ENCODE measurements around the gene NOSTRIN.
"Not testable (repeated sequence)": the region's sequence is repeated elsewhere in the genome, so short reads cannot be mapped to it uniquely, and the experiment has no call there.

Gene NOSTRIN

DNA sequence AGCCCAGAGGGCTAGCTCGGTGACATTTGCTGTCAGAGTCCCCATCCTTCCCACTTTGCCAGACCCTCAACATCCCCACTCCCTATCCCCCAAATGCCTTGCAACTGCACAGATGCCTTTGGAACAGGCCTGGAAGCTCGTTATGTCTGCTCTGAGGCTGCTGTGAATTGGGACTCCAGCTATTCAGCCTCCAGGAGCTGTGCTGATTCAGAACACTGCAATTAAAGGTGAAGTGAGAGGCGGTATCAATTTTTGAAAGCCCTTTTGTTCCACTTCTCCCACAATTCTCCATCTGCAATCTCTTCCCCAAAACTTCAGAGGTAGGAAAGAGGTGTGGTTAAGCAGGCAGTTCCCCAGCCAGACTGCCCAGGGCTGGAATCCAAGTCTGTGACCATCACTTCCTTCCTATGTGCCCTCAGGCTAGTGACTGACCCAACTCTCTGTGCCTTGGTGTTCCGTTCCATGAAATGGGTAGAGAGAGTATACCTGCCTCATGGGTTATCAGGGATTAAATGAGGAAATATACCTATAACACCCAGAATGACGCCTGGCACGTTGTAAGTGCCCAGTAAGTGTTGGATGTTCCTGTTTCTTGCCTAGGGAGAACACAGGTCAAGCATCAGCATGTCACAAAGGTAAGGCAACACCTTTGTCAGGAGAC is 17.5 kb downstream of the NOSTRIN start:
- DNase-seq, result no peak

DNA sequence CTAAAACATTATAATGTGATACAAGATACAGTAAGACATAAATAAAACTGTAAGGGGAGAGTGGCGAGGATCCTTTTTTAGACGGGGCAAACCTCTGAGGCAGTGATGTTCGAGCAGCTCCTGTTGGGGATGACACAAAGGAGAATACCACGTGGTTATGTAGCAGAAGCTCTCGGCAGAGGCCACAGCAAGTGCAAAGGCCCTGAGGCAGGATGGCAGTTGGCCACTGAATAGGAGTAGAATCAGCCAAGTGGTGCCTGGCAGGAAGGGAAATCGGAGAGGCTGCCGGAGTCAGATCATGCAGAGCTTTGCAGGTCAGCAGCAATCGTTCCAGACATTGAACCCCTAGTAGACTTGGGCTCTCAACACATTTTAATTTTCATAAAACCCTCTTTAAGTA is 19.1 kb downstream of the NOSTRIN start:
- no peak for DNase-seq

DNA sequence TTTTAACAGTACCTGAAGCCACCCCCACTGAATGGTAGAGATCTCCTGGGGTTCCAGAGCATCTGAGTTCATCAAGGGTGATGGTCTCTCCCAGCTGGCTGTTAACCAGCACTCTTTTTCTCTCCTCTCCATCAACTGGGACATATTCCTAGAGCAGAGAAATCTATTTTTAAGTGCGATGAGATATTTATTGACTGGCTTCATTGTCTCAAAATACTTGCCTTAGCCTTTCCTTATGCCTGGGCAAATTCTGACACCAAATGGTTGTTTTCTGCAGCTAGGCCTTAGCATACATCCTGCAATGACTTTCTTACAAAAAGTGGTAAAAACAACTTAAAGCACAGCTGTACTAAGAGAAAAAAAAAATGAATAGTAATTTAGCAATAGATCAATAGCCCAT is 19.6 kb downstream of the NOSTRIN start:
- DNase-seq, result no peak

DNA sequence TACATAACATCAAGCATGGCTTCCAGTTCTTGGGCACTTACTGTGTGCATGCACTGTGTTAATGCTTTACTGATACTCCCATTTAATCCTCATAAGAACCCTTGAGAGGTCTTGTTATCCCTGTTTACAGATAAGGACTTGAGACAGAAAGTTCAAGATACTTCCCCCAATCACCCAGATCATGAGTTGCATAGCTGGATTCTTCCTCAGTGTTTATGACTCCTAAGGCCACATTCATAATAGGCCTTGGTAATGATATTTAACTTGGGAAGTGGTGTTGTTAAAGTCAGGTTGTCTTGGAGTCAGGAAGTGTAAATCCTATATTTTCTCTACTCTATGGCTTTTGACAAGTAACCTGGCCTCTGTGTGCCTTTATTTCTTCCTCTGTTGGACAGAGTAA is 22.7 kb downstream of the NOSTRIN start:
- DNase-seq, result no peak

- DNase-seq, result no peak
Observed at GRCh38 chr2:168830958-168831357, 28.5 kb downstream of the NOSTRIN start.

- DNase-seq, result no peak
Observed at GRCh38 chr2:168831662-168832061, 29.2 kb downstream of the NOSTRIN start.

DNA sequence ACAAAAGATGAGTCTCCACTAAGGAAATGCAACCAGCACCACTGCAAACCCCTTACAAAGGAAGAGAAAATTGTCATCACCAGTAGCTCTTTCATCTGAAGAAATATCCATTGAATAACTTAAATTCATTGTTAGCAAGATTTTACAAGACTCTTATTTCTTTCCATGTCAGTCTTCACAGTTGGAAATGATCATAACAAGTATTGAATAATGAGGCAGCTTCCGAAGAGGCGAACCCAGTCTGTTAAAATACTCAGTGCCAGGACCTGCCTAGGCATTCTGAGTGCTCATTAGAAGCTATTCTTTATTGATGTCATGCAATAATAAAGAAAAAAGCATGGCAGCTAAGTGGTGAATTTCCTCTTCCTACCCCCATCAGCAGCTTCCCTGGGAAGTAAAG is 33.5 kb downstream of the NOSTRIN start:
- no peak for DNase-seq

GRCh38 chr2:168841445-168841844 is 39.0 kb downstream of the NOSTRIN start:
- DNase-seq, result no peak

GRCh38 chr2:168843253-168843652 is 40.8 kb downstream of the NOSTRIN start:
- no peak for DNase-seq

- no peak for DNase-seq
Observed at GRCh38 chr2:168848225-168848624, 45.8 kb downstream of the NOSTRIN start.

- no peak for DNase-seq
Observed at GRCh38 chr2:168849610-168850009, 47.2 kb downstream of the NOSTRIN start.

DNA sequence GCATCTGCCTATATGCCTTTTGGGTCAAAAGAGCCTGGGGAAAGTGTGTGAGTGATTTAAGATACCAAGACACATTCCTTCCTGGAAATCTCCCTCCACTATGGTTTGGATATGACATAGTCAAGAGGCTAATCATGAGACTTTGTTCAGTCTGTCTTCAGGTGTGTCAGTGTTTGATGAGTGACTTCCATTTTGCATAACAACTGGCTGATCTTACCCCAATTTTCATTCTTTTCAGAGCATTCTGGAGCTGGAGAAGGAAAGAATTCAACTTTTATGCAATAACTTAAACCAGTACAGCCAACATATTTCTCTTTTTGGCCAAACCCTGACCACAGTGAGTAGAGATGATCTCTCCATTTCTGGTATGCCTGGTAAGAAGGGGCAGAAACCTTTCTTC is 48.4 kb downstream of the NOSTRIN start:
- no peak for DNase-seq

- no peak for DNase-seq
Observed at GRCh38 chr2:168851674-168852320, 49.4 kb downstream of the NOSTRIN start.

GRCh38 chr2:168852481-168852880 is 50.0 kb downstream of the NOSTRIN start:
- DNase-seq, result no peak

- no peak for DNase-seq
Observed at GRCh38 chr2:168853471-168853870, 51.0 kb downstream of the NOSTRIN start.

DNA sequence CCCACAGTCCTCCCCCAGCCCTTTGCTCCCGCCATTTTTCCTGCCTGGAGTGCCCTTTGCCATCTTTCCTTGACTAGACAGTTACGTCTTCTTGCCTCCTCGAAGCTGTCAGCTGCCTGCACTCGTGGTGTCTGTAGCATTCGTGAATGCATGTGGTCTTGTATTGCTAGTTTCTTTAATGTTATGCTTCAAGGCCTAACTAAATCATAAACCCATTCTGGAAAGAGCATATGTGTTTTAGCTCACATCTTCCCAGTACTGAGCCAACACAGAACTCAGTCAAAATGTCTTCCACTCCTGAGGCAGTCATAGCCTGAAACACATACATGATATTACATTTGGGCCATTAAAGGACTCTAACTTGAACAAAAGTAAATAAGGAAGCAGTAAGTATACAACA is 52.2 kb downstream of the NOSTRIN start:
- no peak for DNase-seq

DNA sequence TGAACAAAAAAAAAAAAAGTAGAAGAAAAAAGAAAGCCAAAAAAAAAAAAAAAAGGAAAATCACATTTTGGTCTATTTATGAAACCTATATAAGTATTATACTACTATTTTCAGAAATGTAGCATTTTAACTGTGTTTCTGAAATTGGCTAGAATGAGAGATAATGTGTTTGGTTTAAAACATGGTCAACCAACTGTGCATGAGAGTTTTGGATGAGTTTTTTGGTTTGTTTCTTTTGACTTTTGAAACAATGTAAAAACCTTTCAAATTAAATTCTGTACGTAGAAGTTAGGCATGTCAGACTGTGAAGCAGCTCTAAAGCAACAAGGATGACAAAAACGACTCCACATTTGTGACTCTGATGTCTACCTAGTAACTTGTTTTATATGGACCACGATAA is 53.2 kb downstream of the NOSTRIN start:
- no peak for DNase-seq

DNA sequence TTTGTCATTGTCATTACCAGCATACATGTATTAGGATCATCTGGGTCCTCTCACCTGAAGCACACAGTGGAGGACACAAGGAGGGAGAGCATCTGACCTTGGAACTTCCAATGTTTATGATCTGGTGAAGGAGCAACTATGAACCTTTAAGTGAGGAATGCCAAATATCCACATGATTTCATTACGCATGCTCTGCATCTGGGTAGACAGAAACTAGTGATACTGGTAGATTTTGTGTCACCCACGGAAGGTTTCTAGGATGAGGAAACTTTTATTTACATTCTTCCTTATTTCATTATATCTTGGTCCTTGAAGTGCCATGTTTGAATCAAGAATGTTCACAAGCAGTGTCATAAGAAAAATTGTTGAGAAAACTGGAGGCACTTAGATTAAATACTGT is 55.7 kb downstream of the NOSTRIN start:
- no peak for DNase-seq

DNA sequence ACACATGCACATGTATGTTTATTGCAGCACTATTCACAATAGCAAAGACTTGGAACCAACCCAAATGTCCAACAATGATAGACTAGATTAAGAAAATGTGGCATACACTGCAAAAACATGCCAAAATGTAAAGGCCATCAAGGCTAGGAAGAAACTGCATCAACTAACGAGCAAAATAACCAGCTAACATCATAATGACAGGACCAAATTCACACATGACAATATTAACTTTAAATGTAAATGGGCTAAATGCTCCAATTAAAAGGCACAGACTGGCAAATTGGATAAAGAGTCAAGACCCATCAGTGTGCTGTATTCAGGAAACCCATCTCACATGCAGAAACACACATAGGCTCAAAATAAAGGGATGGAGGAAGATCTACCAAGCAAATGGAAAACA is 64.7 kb downstream of the NOSTRIN start:
- not testable (repeated sequence) for DNase-seq

DNA sequence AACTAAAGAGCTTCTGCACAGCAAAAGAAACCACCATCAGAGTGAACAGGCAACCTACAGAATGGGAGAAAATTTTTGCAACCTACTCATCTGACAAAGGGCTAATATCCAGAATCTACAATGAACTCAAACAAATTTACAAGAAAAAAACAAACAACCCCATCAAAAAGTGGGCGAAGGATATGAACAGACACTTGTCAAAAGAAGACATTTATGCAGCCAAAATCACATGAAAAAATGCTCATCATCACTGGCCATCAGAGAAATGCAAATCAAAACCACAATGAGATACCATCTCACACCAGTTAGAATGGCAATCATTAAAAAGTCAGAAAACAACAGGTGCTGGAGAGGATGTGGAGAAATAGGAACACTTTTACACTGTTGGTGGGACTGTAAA is 67.9 kb downstream of the NOSTRIN start:
- DNase-seq, result not testable (repeated sequence)

DNA sequence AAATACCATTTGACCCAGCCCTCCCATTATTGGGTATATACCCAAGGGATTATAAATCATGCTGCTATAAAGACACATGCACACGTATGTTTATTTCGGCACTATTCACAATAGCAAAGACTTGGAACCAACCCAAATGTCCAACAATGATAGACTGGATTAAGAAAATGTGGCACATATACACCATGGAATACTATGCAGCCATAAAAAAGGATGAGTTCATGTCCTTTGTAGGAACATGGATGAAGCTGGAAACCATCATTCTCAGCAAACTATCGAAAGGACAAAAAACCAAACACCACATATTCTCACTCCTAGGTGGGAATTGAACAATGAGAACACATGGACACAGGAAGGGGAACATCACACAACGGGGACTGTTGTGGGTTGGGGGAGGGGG is 68.4 kb downstream of the NOSTRIN start:
- DNase-seq, result not testable (repeated sequence)

- DNase-seq, result no peak
Observed at GRCh38 chr2:168874368-168875054, 72.1 kb downstream of the NOSTRIN start.

- not testable (repeated sequence) for DNase-seq
Observed at GRCh38 chr2:168882163-168882562, 79.7 kb downstream of the NOSTRIN start.

DNA sequence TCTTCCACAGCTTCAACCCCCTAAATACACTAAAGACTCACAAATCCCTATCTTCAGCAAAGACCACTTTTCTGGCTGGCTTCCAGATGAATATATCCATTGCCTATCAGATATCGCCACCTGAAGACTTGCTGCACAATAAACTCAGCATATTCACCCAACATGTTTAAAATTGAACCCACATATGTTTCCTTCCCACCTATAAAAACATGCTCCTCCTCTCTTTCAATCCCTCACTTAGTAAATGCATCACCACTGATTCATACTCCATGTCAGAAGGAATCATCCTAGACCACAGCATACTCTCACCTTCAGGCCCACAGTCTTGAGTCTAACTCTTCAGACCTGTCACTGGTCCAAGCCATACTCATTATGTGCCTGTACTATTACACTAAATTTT is 82.5 kb downstream of the NOSTRIN start:
- DNase-seq, result no peak

Data from NCI-H510A (cell line).